ENCODE results near the gene PEAK1. TPM values are rescaled to one million over a fixed set of nuclear protein-coding genes. Genes with fewer than 3 reads are reported as not detected.

The PEAK1 gene
- 10 to 100 TPM; 29.1 to 33.0 TPM for total RNA-seq

GRCh38 chr15:77419836-77420609, at the start of gene PEAK1:
PEAK1 (minus strand) TSS chr15:77420104; CDS start chr15:77181926, 238,178 bp downstream.
- peak; percentile 100 for DNase-seq
- CTCF ChIA-PET = interaction anchor here (1.4 to 2.7 kb wide), 8 partner anchors 8 to 241 kb away, joined by 3 to 16 read pairs (median 5); no protein-coding TSS in a partner anchor
- H3K36me3 Mint-ChIP-seq = peaks cover 10% of the 10 kb centered on the region
- H3K27ac Mint-ChIP-seq = peak within 1 kb of the TSS; percentile 99
- peaks cover 41% of the 10 kb centered on the region for H3K4me1 Mint-ChIP-seq
- H3K9me3 Mint-ChIP-seq (ENCODE audit: low read depth) = no peaks in the 10 kb centered on the region
- ATAC-seq = peak; percentile 98
- peaks cover 2% of the 10 kb centered on the region for H3K27me3 Mint-ChIP-seq
- peak within 1 kb of the TSS; percentile 99 for H3K4me3 Mint-ChIP-seq

GRCh38 chr15:77468896-77469295, 49.0 kb upstream of the PEAK1 start:
- Mint-ChIP-seq H3K9me3 (ENCODE audit: low read depth) (no peaks in the 10 kb centered on the region), H3K4me3 (no peak overlapping the region), H3K36me3 (peaks cover 25% of the 10 kb centered on the region), H3K4me1 (peaks cover 3% of the 10 kb centered on the region), H3K27ac (no peak overlapping the region), H3K27me3 (no peaks in the 10 kb centered on the region)
- CTCF ChIA-PET = no interaction called here
- ATAC-seq = no peak
- no peak for DNase-seq

GRCh38 chr15:77466521-77466920, 46.6 kb upstream of the PEAK1 start:
- Mint-ChIP-seq H3K4me3 (no peak overlapping the region), H3K9me3 (ENCODE audit: low read depth) (no peaks in the 10 kb centered on the region), H3K4me1 (no peaks in the 10 kb centered on the region), H3K27me3 (no peaks in the 10 kb centered on the region), H3K27ac (no peak overlapping the region), H3K36me3 (peaks cover 17% of the 10 kb centered on the region)
- ATAC-seq (no peak), DNase-seq (no peak)
- CTCF ChIA-PET = interaction anchor here (1.0 kb wide), 1 partner anchor 346 kb away, joined by 3 read pairs; no protein-coding TSS in a partner anchor

GRCh38 chr15:77464129-77464865, 44.4 kb upstream of the PEAK1 start:
- Mint-ChIP-seq H3K4me1 (no peaks in the 10 kb centered on the region), H3K4me3 (no peak overlapping the region), H3K36me3 (peaks cover 24% of the 10 kb centered on the region), H3K27ac (no peak overlapping the region), H3K9me3 (ENCODE audit: low read depth) (no peaks in the 10 kb centered on the region), H3K27me3 (no peaks in the 10 kb centered on the region)
- CTCF ChIA-PET = no interaction called here
- DNase-seq (no peak), ATAC-seq (no peak)

- H3K36me3 Mint-ChIP-seq = peaks cover 19% of the 10 kb centered on the region
- no peaks in the 10 kb centered on the region for H3K9me3 Mint-ChIP-seq (ENCODE audit: low read depth)
- no peak for DNase-seq
- no peaks in the 10 kb centered on the region for H3K27me3 Mint-ChIP-seq
- CTCF ChIA-PET = no interaction called here
- H3K4me3 Mint-ChIP-seq = no peak overlapping the region
- peaks cover 16% of the 10 kb centered on the region for H3K4me1 Mint-ChIP-seq
- no peak overlapping the region for H3K27ac Mint-ChIP-seq
- ATAC-seq = no peak
These were observed 41.6 kb upstream of the PEAK1 start for GRCh38 chr15:77461486-77461885.

- CTCF ChIA-PET = interaction anchor here (0.8 to 1.2 kb wide), 3 partner anchors 19 to 84 kb away, joined by 3 to 4 read pairs (median 3); partner anchors contain the start of gene HMG20A
- Mint-ChIP-seq H3K4me3 (no peak overlapping the region), H3K4me1 (peaks cover 19% of the 10 kb centered on the region), H3K9me3 (ENCODE audit: low read depth) (no peaks in the 10 kb centered on the region), H3K27me3 (no peaks in the 10 kb centered on the region), H3K27ac (no peak overlapping the region), H3K36me3 (peaks cover 18% of the 10 kb centered on the region)
- DNase-seq (no peak), ATAC-seq (no peak)
These were observed 39.1 kb upstream of the PEAK1 start for GRCh38 chr15:77459031-77459430.

GRCh38 chr15:77457905-77458265, 38.0 kb upstream of the PEAK1 start:
- H3K4me1 Mint-ChIP-seq = peaks cover 19% of the 10 kb centered on the region
- H3K27me3 Mint-ChIP-seq = no peaks in the 10 kb centered on the region
- CTCF ChIA-PET = interaction anchor here (1.2 kb wide), 1 partner anchor 37 kb away, joined by 3 read pairs; the partner anchor contains the start of gene HMG20A
- H3K27ac Mint-ChIP-seq = peak overlapping the region; percentile 29
- peak; percentile 45 for ATAC-seq
- H3K9me3 Mint-ChIP-seq (ENCODE audit: low read depth) = no peaks in the 10 kb centered on the region
- peaks cover 18% of the 10 kb centered on the region for H3K36me3 Mint-ChIP-seq
- no peak for DNase-seq
- H3K4me3 Mint-ChIP-seq = no peak overlapping the region

GRCh38 chr15:77457191-77457904, 37.4 kb upstream of the PEAK1 start:
- DNase-seq (no peak), ATAC-seq (peak; percentile 47)
- Mint-ChIP-seq H3K4me1 (peaks cover 19% of the 10 kb centered on the region), H3K4me3 (no peak overlapping the region), H3K36me3 (peaks cover 18% of the 10 kb centered on the region), H3K27me3 (no peaks in the 10 kb centered on the region), H3K27ac (peak overlapping the region; percentile 29), H3K9me3 (ENCODE audit: low read depth) (no peaks in the 10 kb centered on the region)
- CTCF ChIA-PET = no interaction called here

- Mint-ChIP-seq H3K36me3 (peaks cover 20% of the 10 kb centered on the region), H3K27me3 (no peaks in the 10 kb centered on the region), H3K4me1 (peaks cover 19% of the 10 kb centered on the region), H3K4me3 (no peak overlapping the region), H3K9me3 (ENCODE audit: low read depth) (no peaks in the 10 kb centered on the region), H3K27ac (no peak overlapping the region)
- ATAC-seq (no peak), DNase-seq (no peak)
- CTCF ChIA-PET = no interaction called here
These were observed 36.8 kb upstream of the PEAK1 start for GRCh38 chr15:77456746-77457145.

- peaks cover 20% of the 10 kb centered on the region for H3K36me3 Mint-ChIP-seq
- no peak overlapping the region for H3K4me3 Mint-ChIP-seq
- peaks cover 19% of the 10 kb centered on the region for H3K4me1 Mint-ChIP-seq
- no peaks in the 10 kb centered on the region for H3K27me3 Mint-ChIP-seq
- H3K9me3 Mint-ChIP-seq (ENCODE audit: low read depth) = no peaks in the 10 kb centered on the region
- CTCF ChIA-PET = no interaction called here
- ATAC-seq = no peak
- no peak for DNase-seq
- no peak overlapping the region for H3K27ac Mint-ChIP-seq
These were observed 35.9 kb upstream of the PEAK1 start for GRCh38 chr15:77455696-77456321.

GRCh38 chr15:77454951-77455350, 35.0 kb upstream of the PEAK1 start:
- CTCF ChIA-PET = no interaction called here
- H3K27ac Mint-ChIP-seq = no peak overlapping the region
- ATAC-seq (no peak), DNase-seq (no peak)
- H3K4me1 Mint-ChIP-seq = peaks cover 19% of the 10 kb centered on the region
- no peaks in the 10 kb centered on the region for H3K27me3 Mint-ChIP-seq
- H3K9me3 Mint-ChIP-seq (ENCODE audit: low read depth) = no peaks in the 10 kb centered on the region
- peaks cover 16% of the 10 kb centered on the region for H3K36me3 Mint-ChIP-seq
- no peak overlapping the region for H3K4me3 Mint-ChIP-seq

GRCh38 chr15:77454265-77454664, 34.4 kb upstream of the PEAK1 start:
- Mint-ChIP-seq H3K27ac (no peak overlapping the region), H3K4me1 (peaks cover 19% of the 10 kb centered on the region), H3K4me3 (no peak overlapping the region), H3K27me3 (no peaks in the 10 kb centered on the region), H3K36me3 (peaks cover 14% of the 10 kb centered on the region), H3K9me3 (ENCODE audit: low read depth) (no peaks in the 10 kb centered on the region)
- DNase-seq = no peak
- CTCF ChIA-PET = no interaction called here
- no peak for ATAC-seq

- Mint-ChIP-seq H3K27me3 (no peaks in the 10 kb centered on the region), H3K4me1 (peaks cover 3% of the 10 kb centered on the region)
These were observed 27.0 kb upstream of the PEAK1 start for GRCh38 chr15:77446840-77447390.

More at GRCh38 chr15:77446840-77447390, 27.0 kb upstream of the PEAK1 start:
- CTCF ChIA-PET = interaction anchor here (0.7 kb wide), 1 partner anchor 16 kb away, joined by 3 read pairs; no protein-coding TSS in a partner anchor
- DNase-seq = no peak
- Mint-ChIP-seq H3K27ac (no peak overlapping the region), H3K9me3 (ENCODE audit: low read depth) (no peaks in the 10 kb centered on the region), H3K36me3 (peaks cover 14% of the 10 kb centered on the region), H3K4me3 (no peak overlapping the region)
- no peak for ATAC-seq

All from activated CD8-positive, alpha-beta memory T cell treated with anti-CD3 and anti-CD28 coated beads, Interleukin-2, amount 10 ng/mL, durations not matched to agents 7 days and 5 days (primary cell).